Measurements from ENCODE around the gene TLE4.

TLE4 gene

GRCh38 chr9:79667120-79667519, 95.4 kb downstream of the TLE4 start:
- DNase-seq = no peak

GRCh38 chr9:79667817-79668436, 96.2 kb downstream of the TLE4 start:
- no peak for DNase-seq

DNA sequence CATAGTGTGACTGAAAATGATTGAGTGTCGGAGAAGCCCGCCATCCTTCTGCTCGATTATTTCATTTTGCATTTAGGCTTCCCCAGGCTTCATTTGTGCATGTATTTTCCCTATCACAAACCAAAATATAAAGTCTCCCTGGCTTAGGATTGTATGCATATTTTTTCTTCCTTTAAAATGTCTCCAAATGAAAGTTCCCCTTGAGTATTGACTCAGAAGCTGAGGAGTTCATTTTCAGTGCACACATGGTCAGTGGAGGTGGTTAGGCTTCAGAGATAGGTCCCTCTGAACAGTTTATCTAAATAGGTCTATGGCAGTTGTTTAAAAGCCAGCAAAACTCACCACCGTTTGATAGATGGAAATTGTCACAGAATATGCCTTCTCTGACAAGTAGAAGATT, 97.2 kb downstream of the TLE4 start:
- no peak for DNase-seq

DNA sequence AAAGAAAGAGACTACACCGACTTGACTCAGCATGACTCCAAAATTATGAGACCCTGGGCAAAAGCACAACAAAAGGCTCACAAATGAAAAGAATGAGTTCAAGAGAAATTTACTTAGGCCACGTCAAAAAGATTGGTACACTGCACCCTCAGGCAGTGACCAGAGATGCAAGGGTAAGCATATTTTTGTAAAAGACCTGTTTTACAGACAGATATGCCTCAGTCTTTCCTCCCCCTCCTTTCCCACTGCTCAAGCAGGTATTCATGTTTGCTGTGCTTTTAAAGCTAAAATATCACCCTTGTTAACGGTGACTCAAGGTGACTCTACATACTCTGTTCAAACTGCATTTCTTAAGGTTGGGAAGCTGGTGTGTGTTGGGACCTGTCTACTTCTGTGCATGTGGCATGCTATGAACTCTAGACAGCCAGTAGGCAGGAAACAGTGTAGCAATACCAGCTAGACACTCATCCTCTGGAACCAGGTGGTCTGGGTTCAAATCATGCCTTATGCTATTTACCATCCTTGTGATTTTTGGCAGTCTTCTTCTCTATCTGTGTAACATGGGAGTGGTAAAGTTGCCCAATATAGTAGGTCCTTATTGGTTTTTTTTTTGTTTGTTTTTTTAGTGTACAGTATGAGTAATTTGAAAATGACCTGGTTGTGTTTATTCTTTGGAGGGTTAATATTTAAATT, 98.7 kb downstream of the TLE4 start:
- DNase-seq = no peak

- no peak for DNase-seq
Measured at GRCh38 chr9:79671558-79671957, 99.8 kb downstream of the TLE4 start.

DNA sequence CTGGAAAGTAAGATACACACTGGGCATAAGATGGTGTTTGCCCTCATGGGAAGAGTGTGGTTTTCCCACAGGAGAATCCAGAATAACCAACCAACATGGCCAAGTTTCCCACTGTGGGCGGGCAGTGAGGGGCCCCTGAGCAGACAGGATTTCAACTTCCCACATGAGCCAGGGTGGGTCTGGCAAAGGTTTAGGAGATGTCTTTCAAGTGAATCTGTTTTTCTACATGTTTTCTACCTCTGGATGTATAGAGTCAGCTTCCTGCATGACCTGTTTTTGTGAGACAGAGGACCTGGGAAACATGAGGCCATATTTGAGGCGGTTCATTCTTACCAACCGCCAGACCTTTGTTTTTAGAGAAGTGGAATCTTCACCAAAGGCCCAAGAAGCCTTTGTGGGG, 100.5 kb downstream of the TLE4 start:
- DNase-seq = no peak

DNA sequence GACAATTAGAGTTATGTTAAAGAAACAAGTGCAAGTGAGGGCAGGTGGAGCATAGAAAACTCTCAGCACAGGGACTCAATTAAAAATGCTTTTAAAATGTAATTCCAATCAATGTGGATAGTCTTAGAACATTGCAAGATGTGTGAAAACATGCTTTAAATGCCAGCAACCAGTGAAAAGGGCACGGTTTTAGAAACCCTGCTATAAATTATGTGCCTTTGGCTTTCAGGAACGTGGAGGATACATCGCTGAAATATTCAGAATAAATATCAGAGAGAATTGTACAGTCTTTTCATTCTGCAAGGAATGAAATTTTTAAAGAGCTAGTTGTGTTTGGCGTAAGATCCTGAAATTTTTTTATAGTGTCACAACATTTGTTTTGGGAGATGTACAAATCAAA, 101.1 kb downstream of the TLE4 start:
- no peak for DNase-seq

GRCh38 chr9:79673614-79674013, 101.8 kb downstream of the TLE4 start:
- DNase-seq = no peak

GRCh38 chr9:79674052-79674777, 102.5 kb downstream of the TLE4 start:
- DNase-seq = no peak

GRCh38 chr9:79681576-79681975, 109.8 kb downstream of the TLE4 start:
- no peak for DNase-seq

DNA sequence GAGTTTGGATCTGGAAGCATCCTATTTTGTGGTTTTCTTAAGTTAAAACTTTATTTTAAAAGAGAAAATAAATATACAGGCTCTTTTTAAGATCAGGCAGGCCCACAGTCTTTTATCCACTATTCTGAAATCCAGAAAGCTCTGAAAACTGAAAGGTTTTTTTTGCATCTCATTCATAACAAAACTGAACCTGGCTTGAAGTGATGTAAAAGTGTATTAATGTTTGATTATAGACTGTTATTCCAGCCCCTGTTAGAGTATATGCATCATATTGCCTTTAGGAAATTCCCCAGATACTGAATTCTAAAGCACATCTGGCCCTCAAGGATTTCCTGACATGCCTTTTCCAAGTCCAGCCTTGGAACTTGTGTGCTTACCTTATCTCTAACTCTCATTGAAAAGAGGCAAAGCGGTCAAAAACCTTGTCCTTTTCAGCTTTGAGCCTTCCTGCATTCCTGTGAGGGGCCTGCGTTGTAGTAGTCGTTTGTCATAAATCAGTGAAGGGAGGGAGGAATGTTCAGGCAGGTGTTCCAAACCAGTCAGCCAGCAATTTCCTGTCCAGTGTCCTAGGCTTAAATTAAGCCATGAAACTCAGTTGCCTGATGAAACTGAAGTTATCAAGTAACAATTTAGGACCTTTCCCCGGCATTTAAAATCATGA, 110.4 kb downstream of the TLE4 start:
- no peak for DNase-seq

GRCh38 chr9:79684059-79684458, 112.3 kb downstream of the TLE4 start:
- DNase-seq = no peak

- no peak for DNase-seq
Measured at GRCh38 chr9:79684711-79685575, 113.2 kb downstream of the TLE4 start.

DNA sequence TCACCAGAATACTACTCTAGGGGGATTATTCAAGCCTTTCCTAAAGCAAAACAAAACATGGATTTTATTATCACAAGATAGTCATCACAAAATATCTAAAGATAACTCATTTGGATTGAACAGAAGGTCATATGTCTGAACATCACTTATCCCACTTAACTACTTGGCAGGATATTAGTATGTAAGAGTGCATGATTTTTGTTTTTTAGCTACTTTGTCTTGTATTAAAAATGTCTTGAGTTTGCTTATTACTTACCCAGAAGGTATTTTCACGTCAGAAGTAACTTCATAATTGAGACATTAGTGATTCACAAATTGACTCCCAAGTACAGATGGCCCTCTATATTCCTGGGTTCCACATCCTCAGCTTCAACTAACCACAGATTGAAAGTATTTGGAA, 113.8 kb downstream of the TLE4 start:
- no peak for DNase-seq

GRCh38 chr9:79686381-79687130, 114.8 kb downstream of the TLE4 start:
- no peak for DNase-seq

GRCh38 chr9:79687131-79687447, 115.3 kb downstream of the TLE4 start:
- peak in 1 of 2 experiments; percentile 37 for DNase-seq

DNA sequence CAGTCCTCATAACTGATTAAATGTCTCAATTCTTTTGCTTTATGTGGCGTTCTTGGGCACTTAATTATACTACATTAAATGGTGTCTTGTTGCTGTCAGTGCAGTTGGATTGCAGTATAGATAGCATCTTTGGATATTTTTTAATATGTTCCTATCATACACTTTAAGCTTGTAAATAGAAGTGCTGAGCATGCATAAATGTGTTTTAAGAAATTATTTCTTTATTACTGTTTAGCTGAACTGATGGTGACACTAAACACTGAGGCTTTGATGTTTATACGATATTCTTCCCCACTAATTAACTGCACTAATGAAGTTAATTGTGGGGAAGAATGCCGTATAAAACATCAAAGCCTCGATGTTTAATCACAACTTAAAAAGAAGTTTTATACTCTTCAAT, 116.6 kb downstream of the TLE4 start:
- no peak for DNase-seq

DNA sequence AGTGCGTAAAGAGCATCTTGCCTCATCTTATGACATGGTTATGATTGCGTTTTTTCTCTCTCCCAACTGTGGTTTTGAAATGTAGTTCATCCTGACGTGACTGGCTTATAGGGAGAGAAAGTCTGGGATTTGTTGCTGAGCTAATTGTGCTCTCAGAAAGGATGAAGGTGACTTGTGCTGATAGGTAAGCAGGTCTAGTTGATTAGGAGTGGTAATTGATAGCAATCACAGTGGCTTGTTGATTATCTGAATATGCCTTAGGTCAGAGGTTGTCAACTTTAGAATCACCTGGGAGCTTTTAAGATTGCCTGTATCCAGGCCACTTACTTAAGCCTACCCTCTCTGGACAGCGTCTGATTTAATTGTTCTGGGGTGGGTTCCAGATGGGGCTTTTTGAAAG, 117.8 kb downstream of the TLE4 start:
- DNase-seq = no peak

DNA sequence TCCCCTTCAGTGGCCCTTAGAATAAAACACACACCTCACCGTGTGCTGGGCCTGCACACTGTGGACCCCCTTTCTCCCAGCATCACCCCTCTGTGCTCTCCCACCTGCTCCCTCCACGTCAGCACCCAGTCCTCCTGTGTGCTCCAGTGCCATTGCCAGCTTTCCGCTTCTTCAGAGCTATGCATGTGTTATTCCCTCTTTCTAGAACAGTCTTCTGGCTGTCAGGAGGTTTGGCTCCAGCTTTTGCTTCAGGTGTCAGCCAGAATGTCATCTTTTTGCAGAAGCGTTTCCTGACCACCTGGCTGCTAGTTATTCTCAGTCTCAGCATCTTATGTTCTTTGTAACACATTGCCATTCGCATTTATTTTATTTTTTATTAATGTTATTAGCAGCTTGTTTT, 119.7 kb downstream of the TLE4 start:
- DNase-seq = no peak

GRCh38 chr9:79692857-79693571, 121.2 kb downstream of the TLE4 start:
- no peak for DNase-seq

GRCh38 chr9:79693750-79694149, 122.0 kb downstream of the TLE4 start:
- DNase-seq = no peak

Measured in activated T-cell treated with anti-CD3 and anti-CD28 coated beads, Interleukin-2, amount 50 U/mL, for 48 hours (primary cell).